SK-N-SH (cell line): ENCODE measurements around the gene MAPT. TPM values are rescaled to one million over a fixed set of nuclear protein-coding genes. Genes with fewer than 3 reads are reported as not detected.

Experiments used
- CTCF ChIA-PET: fragments of 300-600, 350-600 bp; formaldehyde crosslinking; extraction: SDS; loops from one replicate; lab custom pipeline; 2021; lab: Yijun Ruan, JAX
- POLR2A ChIA-PET: fragments of 350-600 bp; sonication (Branson Sonifier 250); formaldehyde crosslinking; extraction: SDS; loops from one replicate; lab custom pipeline; 2020; ENCODE audit warnings: antibody characterized with exemption, inconsistent platforms; lab: Yijun Ruan, JAX
- DNase-seq: peaks from one replicate; pipeline ENCODE4 v3.0.0; 2012
- H2AFZ ChIP-seq: fragments of 200-600 bp; sonication (generic); 2 replicates; pipeline ENCODE4 v1.8.1; 2016; ENCODE audit warnings: antibody characterized with exemption, mild to moderate bottlenecking, low read depth
- H3F3A ChIP-seq: fragments of 200-600 bp; sonication (generic); replicated peaks from 2 replicates; pipeline ENCODE3; 2016; ENCODE audit warnings: antibody characterized with exemption, mild to moderate bottlenecking; ENCODE audit not compliant: insufficient read depth
- H3K27ac ChIP-seq, 2 experiments: fragments of 200-500 bp in 1 of 2; fragments of 200-600 bp in 1 of 2; sonication (Bioruptor generic) in 1 of 2; sonication (generic), shearing (Covaris generic) in 1 of 2; 2 replicates each; pipeline versions ENCODE4 v1.5.1 to v1.6.1; 2014 to 2016; ENCODE audit warnings: low read depth in 2 of 2, inconsistent platforms in 1 of 2, low read length in 1 of 2, mild to moderate bottlenecking in 1 of 2, mixed read lengths in 1 of 2
- H3K27me3 ChIP-seq: fragments of 200-600 bp; sonication (generic), shearing (Covaris generic); 2 replicates; pipeline ENCODE4 v1.6.1; 2016; ENCODE audit warnings: mixed run types; ENCODE audit not compliant: insufficient read depth
- H3K36me3 ChIP-seq, 2 experiments: fragments of 200-500 bp in 1 of 2; fragments of 200-600 bp in 1 of 2; sonication (Bioruptor generic) in 1 of 2; sonication (generic) in 1 of 2; replicated peaks in 1 of 2; 2 replicates each; pipeline versions ENCODE3 to v1.5.1; 2014 to 2016; ENCODE audit warnings: low read length in 1 of 2, mild to moderate bottlenecking in 1 of 2; ENCODE audit not compliant: insufficient read depth in 2 of 2, control insufficient read depth in 1 of 2
- H3K4me1 ChIP-seq, 2 experiments: fragments of 200-500 bp in 1 of 2; fragments of 200-600 bp in 1 of 2; sonication (Bioruptor generic) in 1 of 2; sonication (generic), shearing (Covaris generic) in 1 of 2; 2 replicates each; pipeline versions ENCODE4 v1.5.1 to v1.6.1; 2014 to 2016; ENCODE audit warnings: low read depth in 1 of 2, low read length in 1 of 2, mixed run types in 1 of 2; ENCODE audit not compliant: insufficient read depth in 2 of 2, control insufficient read depth in 1 of 2
- H3K4me2 ChIP-seq: fragments of 200-600 bp; sonication (generic), shearing (Covaris generic); 2 replicates; pipeline ENCODE4 v1.6.1; 2017; ENCODE audit warnings: mixed run types
- H3K4me3 ChIP-seq, 2 experiments: fragments of 200-500 bp in 1 of 2; fragments of 200-600 bp in 1 of 2; sonication (Bioruptor generic) in 1 of 2; sonication (generic), shearing (Covaris generic) in 1 of 2; 2 replicates each; pipeline versions ENCODE4 v1.5.1 to v1.8.1; 2014 to 2016; ENCODE audit warnings: low read depth in 2 of 2, inconsistent platforms in 1 of 2, low read length in 1 of 2, mild to moderate bottlenecking in 1 of 2, mixed read lengths in 1 of 2, moderate library complexity in 1 of 2
- H3K79me2 ChIP-seq: fragments of 200-600 bp; sonication (generic); 2 replicates; pipeline ENCODE4 v1.8.1; 2017; ENCODE audit warnings: mild to moderate bottlenecking; ENCODE audit not compliant: insufficient read depth
- H3K9ac ChIP-seq: fragments of 200-600 bp; sonication (generic); 2 replicates; pipeline ENCODE4 v1.6.1; 2017; ENCODE audit warnings: mixed run types
- H3K9me2 ChIP-seq: fragments of 200-600 bp; sonication (generic); 2 replicates; pipeline ENCODE4 v1.6.1; 2017; ENCODE audit warnings: mixed run types
- H3K9me3 ChIP-seq: fragments of 200-600 bp; sonication (generic); 2 replicates; pipeline ENCODE4 v1.6.1; 2017; ENCODE audit warnings: mixed run types, mild to moderate bottlenecking, moderate library complexity
- H4K20me1 ChIP-seq: fragments of 200-600 bp; sonication (generic); 2 replicates; pipeline ENCODE4 v1.6.1; 2017; ENCODE audit warnings: mild to moderate bottlenecking, mixed run types; ENCODE audit not compliant: insufficient read depth
- FOXM1 ChIP-seq: IDR thresholded peaks from 2 replicates; pipeline ENCODE4 v1.4.0; 2012; ENCODE audit warnings: low read depth, mild to moderate bottlenecking
- GATA2 ChIP-seq: sonication (generic); formaldehyde crosslinking; IDR thresholded peaks from 2 replicates; pipeline ENCODE4 v1.5.0; 2020; ENCODE audit warnings: mild to moderate bottlenecking, missing genetic modification reagents
- MAX ChIP-seq: IDR thresholded peaks from 2 replicates; pipeline ENCODE4 v1.4.0; 2012; ENCODE audit warnings: low read depth
- POLR2AphosphoS5 ChIP-seq: IDR thresholded peaks from 2 replicates; pipeline ENCODE4 v1.6.1; 2012; ENCODE audit warnings: low read depth, low read length
- REST ChIP-seq: IDR thresholded peaks from 2 replicates; pipeline ENCODE4 v1.6.1; 2012; ENCODE audit warnings: mild to moderate bottlenecking, low read depth, low read length, moderate library complexity
- TEAD4 ChIP-seq: IDR thresholded peaks from 2 replicates; pipeline ENCODE4 v1.4.0; 2012; ENCODE audit warnings: mild to moderate bottlenecking, borderline replicate concordance; ENCODE audit not compliant: insufficient read depth
- USF1 ChIP-seq: IDR thresholded peaks from 2 replicates; pipeline ENCODE4 v1.4.0; 2012; ENCODE audit warnings: low read depth, borderline replicate concordance
- YY1 ChIP-seq: IDR thresholded peaks from 2 replicates; pipeline ENCODE4 v1.4.0; 2012; ENCODE audit warnings: low read depth, mild to moderate bottlenecking
- WGBS: methylation state at CpG from one replicate; pipeline ENCODE4 v1.1.6; 2017; ENCODE audit warnings: low lambda C conversion rate; 5-methylcytosine and 5-hydroxymethylcytosine counted together
- polyA plus RNA-seq, 3 experiments: library from polyadenylated mRNA; depleted of rRNA; stranded (reverse); fragments of >200 nt; gene quantifications; 2 replicates each; pipeline ENCODE4 v1.2.3, GENCODE V29; 2012

The MAPT gene
- polyA plus RNA-seq, 1 of the 3 experiments (the other 2 are of a cell fraction): 0.74 TPM

- TF ChIP-seq USF1: no peak
- no peak for TF ChIP-seq REST
- TF ChIP-seq GATA2 (CRISPR knock-in tag): no peak
Observed at GRCh38 chr17:45877467-45877866, 16.9 kb upstream of the MAPT start (continued).

- no peaks in the 10 kb centered on the region for H3K79me2 ChIP-seq
- H3K27ac ChIP-seq: no peak overlapping the region
- whole genome bisulfite sequencing: 51% methylated on average over 2 of the region's 2 CpGs
- no peak overlapping the region for H3K4me2 ChIP-seq
- H2AFZ ChIP-seq: no peak overlapping the region
- H3K4me3 ChIP-seq: no peak overlapping the region
- H4K20me1 ChIP-seq: no peaks in the 10 kb centered on the region
- H3K27me3 ChIP-seq: peaks cover 12% of the 10 kb centered on the region; the same call in 1 of the 2 replicates
- no peaks in the 10 kb centered on the region for H3K36me3 ChIP-seq
- CTCF ChIA-PET: interaction anchor here (4.6 kb wide), 1 partner anchor 10 kb away, joined by 34 read pairs; the partner anchor contains the start of gene MAPT
- no peak for DNase-seq
- no peaks in the 10 kb centered on the region for H3F3A ChIP-seq
- no peaks in the 10 kb centered on the region for H3K4me1 ChIP-seq
- no peaks in the 10 kb centered on the region for H3K9me3 ChIP-seq
- no peak overlapping the region for H3K9ac ChIP-seq
- POLR2A ChIA-PET: no interaction called here
- no peaks in the 10 kb centered on the region for H3K9me2 ChIP-seq
- no peak for TF ChIP-seq TEAD4
- no peak for TF ChIP-seq YY1
Observed at GRCh38 chr17:45883063-45883462, 11.3 kb upstream of the MAPT start.

GRCh38 chr17:45886852-45887251 is 7.5 kb upstream of the MAPT start:
- H3K79me2 ChIP-seq: no peaks in the 10 kb centered on the region
- H3K36me3 ChIP-seq: no peaks in the 10 kb centered on the region
- no peak for TF ChIP-seq FOXM1
- no peak for TF ChIP-seq POLR2AphosphoS5
- no peak for TF ChIP-seq MAX
- TF ChIP-seq, all 33 proteins: peak for 0
- no peaks in the 10 kb centered on the region for H3K4me1 ChIP-seq
- no peaks in the 10 kb centered on the region for H3K9me3 ChIP-seq
- CTCF ChIA-PET: interaction anchor here (1.2 kb wide), 1 partner anchor 14 kb away, joined by 3 read pairs; no protein-coding TSS in a partner anchor
- H3K27me3 ChIP-seq: peaks cover 6% of the 10 kb centered on the region; the same call in 1 of the 2 replicates
- no peaks in the 10 kb centered on the region for H4K20me1 ChIP-seq
- H2AFZ ChIP-seq: no peak overlapping the region
- no peaks in the 10 kb centered on the region for H3K9me2 ChIP-seq
- no peak overlapping the region for H3K4me3 ChIP-seq
- no peaks in the 10 kb centered on the region for H3F3A ChIP-seq
- no peak overlapping the region for H3K9ac ChIP-seq
- 46% methylated on average over 2 of the region's 2 CpGs for WGBS
- H3K4me2 ChIP-seq: no peak overlapping the region
- H3K27ac ChIP-seq: no peak overlapping the region
- DNase-seq: no peak
- POLR2A ChIA-PET: no interaction called here
